Common myeloid progenitor, CD34-positive (primary cell): ENCODE data around the gene THAP7.

ENCODE experiments used
- CTCF ChIA-PET: fragments of 350-600 bp; sonication (Branson Sonifier 250); formaldehyde crosslinking; loops from one replicate; lab custom pipeline; 2021; ENCODE audit warnings: antibody characterized with exemption; lab: Charles Lee
- POLR2A ChIA-PET: fragments of 350-600 bp; sonication (Branson Sonifier 250); formaldehyde crosslinking; loops from one replicate; lab custom pipeline; 2021; ENCODE audit warnings: antibody characterized with exemption; lab: Charles Lee
- DNase-seq, 3 donors: peaks; one replicate each; pipeline versions ENCODE4 v3.0.0 to v3.0.0-alpha.2; 2013
- H3K27ac ChIP-seq, 2 experiments: 1 replicate in 1 of 2; 2 replicates in 1 of 2; pipeline ENCODE4 v1.7.0; 2013; ENCODE audit warnings: inconsistent platforms in 2 of 2, low read length in 2 of 2, mild to moderate bottlenecking in 2 of 2, low read depth in 1 of 2, moderate library complexity in 1 of 2; ENCODE audit not compliant: severe bottlenecking in 2 of 2, insufficient read depth in 1 of 2, poor library complexity in 1 of 2
- H3K27me3 ChIP-seq, 5 experiments: replicated peaks in 2 of 5; 1 replicate in 3 of 5; 2 replicates in 2 of 5; pipeline versions ENCODE4 v1.6.1 to v1.7.0; 2013; ENCODE audit warnings: low read length in 4 of 5, mild to moderate bottlenecking in 2 of 5, moderate library complexity in 2 of 5, inconsistent platforms in 1 of 5; ENCODE audit not compliant: insufficient read depth in 5 of 5, control insufficient read depth in 4 of 5
- H3K36me3 ChIP-seq, 4 experiments: 1 replicate in 2 of 4; 2 replicates in 2 of 4; pipeline versions ENCODE4 v1.6.1 to v1.7.0; 2013; ENCODE audit warnings: low read length in 3 of 4, control low read depth in 1 of 4, mild to moderate bottlenecking in 1 of 4; ENCODE audit not compliant: control insufficient read depth in 4 of 4, insufficient read depth in 4 of 4
- H3K4me1 ChIP-seq, 4 experiments: 1 replicate in 3 of 4; 2 replicates in 1 of 4; pipeline versions ENCODE4 v1.6.1 to v1.7.1; 2013; ENCODE audit warnings: low read length in 3 of 4, mild to moderate bottlenecking in 3 of 4, control low read depth in 1 of 4, inconsistent platforms in 1 of 4, moderate library complexity in 1 of 4; ENCODE audit not compliant: control insufficient read depth in 4 of 4, insufficient read depth in 4 of 4; ENCODE audit errors: control extremely low read depth in 1 of 4
- H3K4me3 ChIP-seq, 7 experiments: 1 replicate in 4 of 7; 2 replicates in 3 of 7; pipeline versions ENCODE4 v1.5.1 to v1.7.0; 2013; ENCODE audit warnings: mild to moderate bottlenecking in 7 of 7, low read length in 6 of 7, moderate library complexity in 6 of 7, inconsistent platforms in 2 of 7, low read depth in 2 of 7, control low read depth in 1 of 7; ENCODE audit not compliant: insufficient read depth in 4 of 7, control insufficient read depth in 1 of 7; ENCODE audit errors: extremely low read depth in 1 of 7
- H3K9me3 ChIP-seq, 5 experiments: 1 replicate in 4 of 5; 2 replicates in 1 of 5; pipeline versions ENCODE4 v1.6.1 to v1.7.1; 2013; ENCODE audit warnings: low read length in 4 of 5, mild to moderate bottlenecking in 2 of 5, inconsistent platforms in 1 of 5, low read depth in 1 of 5, moderate library complexity in 1 of 5; ENCODE audit not compliant: control insufficient read depth in 4 of 5, insufficient read depth in 2 of 5; ENCODE audit errors: control extremely low read depth in 1 of 5
- WGBS: methylation state at CpG from one replicate; pipeline ENCODE4 v1.1.5; 2013; ENCODE audit not compliant: insufficient coverage; 5-methylcytosine and 5-hydroxymethylcytosine counted together

THAP7 gene

DNA sequence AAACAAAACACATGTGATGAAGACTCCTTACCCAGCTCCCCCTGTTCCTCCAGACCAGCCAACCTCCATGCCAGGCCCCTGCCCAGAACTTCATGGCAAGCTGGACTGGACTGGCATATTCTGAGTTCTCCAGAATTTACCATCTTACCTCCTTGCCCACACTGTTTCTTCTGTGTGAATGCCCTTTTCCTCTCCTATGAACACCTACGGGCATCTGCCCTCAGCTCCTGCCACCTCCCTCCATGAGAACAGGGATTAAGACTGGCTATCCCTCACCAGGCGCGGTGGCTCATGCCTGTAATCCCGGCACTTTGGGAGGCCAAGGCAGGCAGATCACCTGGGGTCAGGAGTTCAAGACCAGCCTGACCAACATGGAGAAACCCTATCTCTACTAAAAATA is 41.3 kb downstream of the THAP7 start:
- Histone ChIP-seq H3K9me3 (no peaks in the 10 kb centered on the region), H3K27ac (no peak overlapping the region), H3K36me3 (no peaks in the 10 kb centered on the region), H3K4me1 (peaks cover 0 to 34% (median 28%) of the 10 kb centered on the region in 4 experiments), H3K27me3 (peaks cover 0 to 18% (median 5%) of the 10 kb centered on the region in 5 experiments), H3K4me3 (no peak overlapping the region)
- 100% methylated on average over 1 of the region's 4 CpGs for WGBS
- CTCF ChIA-PET = interaction anchor here (1.0 to 1.4 kb wide), 6 partner anchors 8 to 75 kb away, joined by 3 to 5 read pairs (median 4); no protein-coding TSS in a partner anchor
- POLR2A ChIA-PET = no interaction called here
- DNase-seq = no peak

DNA sequence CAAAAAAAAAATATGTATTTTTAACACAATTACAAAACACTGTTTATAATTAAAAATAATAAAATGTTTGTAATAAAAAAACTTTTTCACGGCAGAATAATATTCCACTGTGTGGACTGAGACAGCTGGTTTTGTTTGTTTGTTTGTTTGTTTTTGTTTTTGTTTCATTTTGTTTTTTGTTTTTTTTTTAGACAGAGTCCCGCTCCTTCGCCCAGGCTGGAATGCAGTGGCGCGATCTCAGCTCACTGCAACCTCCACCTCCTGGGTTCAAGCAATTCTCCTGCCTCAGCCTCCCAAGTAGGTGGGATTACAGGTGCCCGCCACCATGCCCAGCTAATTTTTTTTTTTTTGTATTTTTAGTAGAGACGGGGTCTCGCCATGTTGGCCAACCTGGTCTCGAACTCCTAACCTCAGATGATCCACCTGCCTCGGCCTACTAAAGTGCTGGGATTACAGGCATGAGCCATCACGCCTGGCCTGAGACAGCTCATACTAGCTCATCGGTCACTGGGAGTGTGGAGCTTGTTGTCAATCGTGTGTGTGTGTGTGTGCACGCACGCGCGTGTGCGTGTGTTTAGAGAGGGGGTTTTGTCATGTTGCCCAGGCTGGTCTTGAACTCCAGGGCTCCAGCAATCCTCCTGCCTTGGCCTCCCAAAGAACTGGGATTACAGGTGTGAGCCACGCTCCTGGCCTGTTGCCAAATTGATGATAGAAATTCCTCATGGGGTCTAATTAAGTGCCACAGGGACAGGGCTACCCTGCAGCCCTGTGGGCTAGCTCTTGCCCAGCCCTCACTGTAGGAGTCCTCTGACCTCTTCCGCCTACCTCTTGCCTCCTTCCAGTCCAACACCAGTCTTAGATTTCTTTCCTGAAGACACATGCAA is 42.1 kb downstream of the THAP7 start:
- Histone ChIP-seq H3K27me3 (peaks cover 0 to 12% (median 5%) of the 10 kb centered on the region in 5 experiments), H3K9me3 (no peaks in the 10 kb centered on the region), H3K4me3 (no peak overlapping the region), H3K27ac (no peak overlapping the region), H3K36me3 (no peaks in the 10 kb centered on the region), H3K4me1 (peaks cover 0 to 28% (median 23%) of the 10 kb centered on the region in 4 experiments)
- POLR2A ChIA-PET = no interaction called here
- 97% methylated on average over 9 of the region's 20 CpGs for WGBS
- DNase-seq = no peak
- CTCF ChIA-PET = interaction anchor here (1.1 to 1.4 kb wide), 5 partner anchors 9 to 70 kb away, joined by 3 to 5 read pairs (median 4); no protein-coding TSS in a partner anchor

DNA sequence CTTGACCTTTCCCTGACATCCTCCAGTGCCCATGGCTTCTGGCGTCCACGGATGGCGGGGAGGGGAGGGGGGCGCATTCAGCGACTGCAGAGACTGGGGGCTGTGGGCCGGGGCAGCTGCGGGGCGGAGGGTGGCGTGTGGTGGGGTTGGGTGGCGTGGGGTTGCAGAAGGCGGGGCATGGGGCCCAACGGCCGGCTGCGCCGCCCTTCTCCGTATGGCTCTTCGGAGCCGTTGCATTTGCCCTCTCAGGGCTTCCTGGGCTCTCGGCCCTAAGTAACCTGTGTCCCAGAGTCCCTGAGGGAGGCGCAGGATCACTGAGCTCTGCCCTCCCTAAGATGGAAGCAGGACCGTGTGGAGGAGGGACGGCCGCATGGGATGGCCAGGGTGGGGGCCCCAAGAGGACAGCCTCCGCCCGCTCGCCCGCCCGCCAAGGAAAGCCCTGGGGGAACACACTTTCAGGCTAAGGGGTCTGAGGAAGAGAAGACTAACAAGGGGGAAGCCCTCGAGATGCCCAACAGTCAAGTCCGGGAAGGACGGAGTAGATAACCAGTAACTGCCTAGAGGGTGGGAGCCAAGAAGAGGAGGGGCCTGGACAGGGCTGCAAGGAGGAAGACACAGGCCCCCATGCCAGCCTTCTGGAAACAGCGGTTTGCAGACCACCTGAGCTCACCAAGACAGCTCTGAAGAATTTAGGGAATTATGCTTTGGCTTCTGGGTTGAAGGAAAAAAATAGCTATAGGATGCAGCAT is 44.1 kb downstream of the THAP7 start:
- H3K36me3 ChIP-seq = peaks cover 0 to 12% (median 8%) of the 10 kb centered on the region in 4 experiments
- DNase-seq = peak; percentile 31 to 56 (median 48)
- H3K9me3 ChIP-seq = no peaks in the 10 kb centered on the region
- H3K4me3 ChIP-seq = peak overlapping the region; percentile 62 to 92 (median 76)
- H3K27me3 ChIP-seq = no peaks in the 10 kb centered on the region
- H3K27ac ChIP-seq = no peak overlapping the region
- ChIA-PET POLR2A (interaction anchor here (0.7 kb wide), 1 partner anchor 73 kb away, joined by 3 read pairs; no protein-coding TSS in a partner anchor), CTCF (interaction anchor here (0.9 to 3.8 kb wide), 9 partner anchors 10 to 153 kb away, joined by 3 to 12 read pairs (median 6); partner anchors contain the start of gene AIFM3)
- WGBS = 1% methylated on average over 21 of the region's 32 CpGs
- peaks cover 0 to 21% (median 17%) of the 10 kb centered on the region in 4 experiments for H3K4me1 ChIP-seq

DNA sequence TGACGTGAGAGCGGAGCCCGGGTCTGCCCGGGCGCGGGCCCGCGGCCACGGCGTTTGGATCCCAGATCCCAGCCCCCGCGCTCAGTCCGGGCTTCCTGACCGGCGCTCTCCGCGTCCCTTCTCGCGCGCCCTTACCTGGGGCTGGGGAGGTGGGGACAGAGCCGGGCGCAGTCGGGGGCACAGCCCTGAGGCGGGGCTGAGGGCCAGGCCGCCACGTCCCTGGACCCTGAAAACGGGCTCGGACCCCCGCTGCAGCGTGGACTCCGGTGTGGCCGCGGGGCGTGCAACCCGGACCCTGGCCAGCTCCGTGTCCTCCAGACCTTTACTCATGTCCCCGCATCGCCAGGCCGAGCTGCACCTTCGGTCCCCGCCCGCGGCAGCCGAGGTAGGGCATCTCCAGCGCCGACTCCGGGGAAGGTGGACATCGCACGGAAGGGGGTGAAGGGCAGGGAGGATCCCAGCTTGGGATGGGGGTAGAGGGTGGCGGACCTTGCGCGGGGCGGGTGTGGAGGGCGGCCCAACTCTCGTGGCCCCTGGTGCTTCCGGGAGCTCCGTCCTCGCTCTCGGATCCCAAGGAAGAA is 44.7 kb downstream of the THAP7 start:
- Histone ChIP-seq H3K4me3 (peak overlapping the region; percentile 62 to 92 (median 76)), H3K27me3 (no peaks in the 10 kb centered on the region), H3K27ac (no peak overlapping the region), H3K36me3 (peaks cover 0 to 19% (median 14%) of the 10 kb centered on the region in 4 experiments), H3K9me3 (no peaks in the 10 kb centered on the region), H3K4me1 (peaks cover 0 to 21% (median 17%) of the 10 kb centered on the region in 4 experiments)
- POLR2A ChIA-PET = interaction anchor here (0.6 to 0.7 kb wide), 3 partner anchors 11 to 72 kb away, joined by 3 to 4 read pairs (median 3); no protein-coding TSS in a partner anchor
- CTCF ChIA-PET = interaction anchor here (1.0 to 3.8 kb wide), 7 partner anchors 10 to 71 kb away, joined by 3 to 12 read pairs (median 6); partner anchors contain the start of gene AIFM3
- DNase-seq = no peak
- under 1% methylated on average over 46 of the region's 59 CpGs for WGBS

DNA sequence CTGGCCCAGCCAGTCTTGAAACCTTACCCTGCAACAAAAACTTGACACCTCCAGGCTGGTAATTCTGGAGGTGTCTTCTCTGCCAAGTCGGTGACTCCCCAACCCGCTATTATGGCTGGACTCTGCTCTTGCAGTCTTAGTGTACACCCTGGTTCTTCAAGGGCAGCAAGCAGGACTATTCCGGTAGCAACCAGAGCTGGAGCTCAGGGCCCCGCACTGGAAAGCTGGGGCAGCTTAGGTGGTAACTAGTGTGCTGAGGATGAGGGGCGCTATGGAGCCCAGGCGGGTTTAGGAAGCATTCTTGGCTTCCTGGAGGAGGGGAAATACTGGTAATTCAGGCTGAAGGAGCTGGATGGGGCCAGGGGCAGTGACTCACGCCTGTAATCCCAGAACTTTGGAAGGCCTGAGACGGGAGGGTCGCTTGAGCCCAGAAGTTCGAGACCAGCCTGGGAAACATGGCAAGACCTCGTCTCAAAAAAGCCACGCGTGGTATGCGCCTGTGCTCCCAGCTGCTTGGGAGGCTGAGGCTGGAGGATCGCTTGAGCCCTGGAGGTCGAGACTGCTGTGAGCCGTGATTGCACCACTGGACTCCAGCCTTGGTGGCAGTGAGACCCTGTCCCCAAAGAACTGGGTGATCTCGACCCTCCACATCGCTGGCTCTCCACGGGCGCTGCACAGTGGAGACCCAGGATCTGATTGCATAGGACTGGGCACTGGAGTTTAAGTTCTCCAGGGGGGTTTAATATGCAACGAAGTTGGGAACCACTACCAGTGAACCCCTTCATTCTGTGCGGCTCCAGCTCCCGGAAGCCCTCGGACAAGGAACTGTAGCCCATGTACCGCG is 45.4 kb downstream of the THAP7 start:
- Histone ChIP-seq H3K4me1 (peaks cover 0 to 21% (median 15%) of the 10 kb centered on the region in 4 experiments), H3K9me3 (no peaks in the 10 kb centered on the region), H3K4me3 (peak overlapping the region; percentile 62 to 92 (median 76)), H3K36me3 (peaks cover 0 to 26% (median 20%) of the 10 kb centered on the region in 4 experiments), H3K27ac (no peak overlapping the region), H3K27me3 (no peaks in the 10 kb centered on the region)
- WGBS = 40% methylated on average over 26 of the region's 27 CpGs
- CTCF ChIA-PET = interaction anchor here (1.2 to 3.8 kb wide), 5 partner anchors 12 to 70 kb away, joined by 3 to 11 read pairs (median 6); no protein-coding TSS in a partner anchor
- POLR2A ChIA-PET = interaction anchor here (0.6 kb wide), 2 partner anchors 12 to 20 kb away, joined by 3 to 4 read pairs; no protein-coding TSS in a partner anchor
- DNase-seq = peak in 1 of 3 donors; percentile 24
